Activated CD4-positive, alpha-beta T cell treated with anti-CD3 and anti-CD28 coated beads, Interleukin-10, Interleukin-2, amounts not matched to agents 100 ng/mL and 50 ng/mL, durations not matched to agents 16 hours and 8 hours (primary cell): ENCODE data around the gene CCR5AS.

Source experiments
- DNase-seq: peaks from one replicate; pipeline ENCODE4 v3.0.0-alpha.2; 2020

CCR5AS gene

DNA sequence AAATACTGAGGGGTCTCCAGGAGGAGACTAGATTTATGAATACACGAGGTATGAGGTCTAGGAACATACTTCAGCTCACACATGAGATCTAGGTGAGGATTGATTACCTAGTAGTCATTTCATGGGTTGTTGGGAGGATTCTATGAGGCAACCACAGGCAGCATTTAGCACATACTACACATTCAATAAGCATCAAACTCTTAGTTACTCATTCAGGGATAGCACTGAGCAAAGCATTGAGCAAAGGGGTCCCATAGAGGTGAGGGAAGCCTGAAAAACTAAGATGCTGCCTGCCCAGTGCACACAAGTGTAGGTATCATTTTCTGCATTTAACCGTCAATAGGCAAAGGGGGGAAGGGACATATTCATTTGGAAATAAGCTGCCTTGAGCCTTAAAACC is 31.6 kb downstream of the CCR5AS start:
- DNase-seq, result peak; percentile 73

DNA sequence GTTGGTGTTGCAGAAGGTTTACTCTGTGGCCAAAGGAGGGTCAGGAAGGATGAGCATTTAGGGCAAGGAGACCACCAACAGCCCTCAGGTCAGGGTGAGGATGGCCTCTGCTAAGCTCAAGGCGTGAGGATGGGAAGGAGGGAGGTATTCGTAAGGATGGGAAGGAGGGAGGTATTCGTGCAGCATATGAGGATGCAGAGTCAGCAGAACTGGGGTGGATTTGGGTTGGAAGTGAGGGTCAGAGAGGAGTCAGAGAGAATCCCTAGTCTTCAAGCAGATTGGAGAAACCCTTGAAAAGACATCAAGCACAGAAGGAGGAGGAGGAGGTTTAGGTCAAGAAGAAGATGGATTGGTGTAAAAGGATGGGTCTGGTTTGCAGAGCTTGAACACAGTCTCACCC is 32.1 kb downstream of the CCR5AS start:
- no peak for DNase-seq

DNA sequence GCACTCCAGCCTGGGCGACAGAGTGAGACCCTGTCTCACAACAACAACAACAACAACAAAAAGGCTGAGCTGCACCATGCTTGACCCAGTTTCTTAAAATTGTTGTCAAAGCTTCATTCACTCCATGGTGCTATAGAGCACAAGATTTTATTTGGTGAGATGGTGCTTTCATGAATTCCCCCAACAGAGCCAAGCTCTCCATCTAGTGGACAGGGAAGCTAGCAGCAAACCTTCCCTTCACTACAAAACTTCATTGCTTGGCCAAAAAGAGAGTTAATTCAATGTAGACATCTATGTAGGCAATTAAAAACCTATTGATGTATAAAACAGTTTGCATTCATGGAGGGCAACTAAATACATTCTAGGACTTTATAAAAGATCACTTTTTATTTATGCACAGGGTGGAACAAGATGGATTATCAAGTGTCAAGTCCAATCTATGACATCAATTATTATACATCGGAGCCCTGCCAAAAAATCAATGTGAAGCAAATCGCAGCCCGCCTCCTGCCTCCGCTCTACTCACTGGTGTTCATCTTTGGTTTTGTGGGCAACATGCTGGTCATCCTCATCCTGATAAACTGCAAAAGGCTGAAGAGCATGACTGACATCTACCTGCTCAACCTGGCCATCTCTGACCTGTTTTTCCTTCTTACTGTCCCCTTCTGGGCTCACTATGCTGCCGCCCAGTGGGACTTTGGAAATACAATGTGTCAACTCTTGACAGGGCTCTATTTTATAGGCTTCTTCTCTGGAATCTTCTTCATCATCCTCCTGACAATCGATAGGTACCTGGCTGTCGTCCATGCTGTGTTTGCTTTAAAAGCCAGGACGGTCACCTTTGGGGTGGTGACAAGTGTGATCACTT is 34.1 kb downstream of the CCR5AS start:
- peak; percentile 71 for DNase-seq

DNA sequence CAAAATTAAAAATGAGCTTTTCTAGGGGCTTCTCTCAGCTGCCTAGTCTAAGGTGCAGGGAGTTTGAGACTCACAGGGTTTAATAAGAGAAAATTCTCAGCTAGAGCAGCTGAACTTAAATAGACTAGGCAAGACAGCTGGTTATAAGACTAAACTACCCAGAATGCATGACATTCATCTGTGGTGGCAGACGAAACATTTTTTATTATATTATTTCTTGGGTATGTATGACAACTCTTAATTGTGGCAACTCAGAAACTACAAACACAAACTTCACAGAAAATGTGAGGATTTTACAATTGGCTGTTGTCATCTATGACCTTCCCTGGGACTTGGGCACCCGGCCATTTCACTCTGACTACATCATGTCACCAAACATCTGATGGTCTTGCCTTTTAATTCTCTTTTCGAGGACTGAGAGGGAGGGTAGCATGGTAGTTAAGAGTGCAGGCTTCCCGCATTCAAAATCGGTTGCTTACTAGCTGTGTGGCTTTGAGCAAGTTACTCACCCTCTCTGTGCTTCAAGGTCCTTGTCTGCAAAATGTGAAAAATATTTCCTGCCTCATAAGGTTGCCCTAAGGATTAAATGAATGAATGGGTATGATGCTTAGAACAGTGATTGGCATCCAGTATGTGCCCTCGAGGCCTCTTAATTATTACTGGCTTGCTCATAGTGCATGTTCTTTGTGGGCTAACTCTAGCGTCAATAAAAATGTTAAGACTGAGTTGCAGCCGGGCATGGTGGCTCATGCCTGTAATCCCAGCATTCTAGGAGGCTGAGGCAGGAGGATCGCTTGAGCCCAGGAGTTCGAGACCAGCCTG is 35.1 kb downstream of the CCR5AS start:
- DNase-seq, result no peak

- peak; percentile 90 for DNase-seq
Measured at GRCh38 chr3:46370839-46371518, 35.9 kb downstream of the CCR5AS start, which contains the start of gene CCR5. CCR5 (plus strand) TSS chr3:46370946; CDS start chr3:46372903, 1,957 bp downstream.

GRCh38 chr3:46369675-46370132 is 37.2 kb downstream of the CCR5AS start:
- DNase-seq, result peak; percentile 92

- DNase-seq, result peak; percentile 43
Measured at GRCh38 chr3:46369151-46369550, 37.7 kb downstream of the CCR5AS start.

DNA sequence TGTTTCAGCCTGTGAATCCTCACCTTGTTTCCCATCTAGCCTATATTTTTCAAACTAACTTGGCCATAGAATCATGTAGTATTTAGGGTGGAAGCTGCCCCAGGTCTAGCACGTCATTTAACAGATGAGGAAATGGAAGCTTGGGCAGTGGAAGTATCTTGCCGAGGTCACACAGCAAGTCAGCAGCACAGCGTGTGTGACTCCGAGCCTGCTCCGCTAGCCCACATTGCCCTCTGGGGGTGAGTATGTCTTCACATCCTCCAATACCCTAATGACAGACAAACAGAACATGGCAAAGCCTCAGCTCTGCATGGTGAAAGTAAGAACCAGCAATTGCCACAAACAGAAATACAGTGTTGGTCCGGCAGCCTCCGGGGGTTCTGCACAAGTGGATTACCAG is 38.3 kb downstream of the CCR5AS start:
- peak; percentile 86 for DNase-seq

- DNase-seq, result no peak
Measured at GRCh38 chr3:46367811-46368210, 39.1 kb downstream of the CCR5AS start.

DNA sequence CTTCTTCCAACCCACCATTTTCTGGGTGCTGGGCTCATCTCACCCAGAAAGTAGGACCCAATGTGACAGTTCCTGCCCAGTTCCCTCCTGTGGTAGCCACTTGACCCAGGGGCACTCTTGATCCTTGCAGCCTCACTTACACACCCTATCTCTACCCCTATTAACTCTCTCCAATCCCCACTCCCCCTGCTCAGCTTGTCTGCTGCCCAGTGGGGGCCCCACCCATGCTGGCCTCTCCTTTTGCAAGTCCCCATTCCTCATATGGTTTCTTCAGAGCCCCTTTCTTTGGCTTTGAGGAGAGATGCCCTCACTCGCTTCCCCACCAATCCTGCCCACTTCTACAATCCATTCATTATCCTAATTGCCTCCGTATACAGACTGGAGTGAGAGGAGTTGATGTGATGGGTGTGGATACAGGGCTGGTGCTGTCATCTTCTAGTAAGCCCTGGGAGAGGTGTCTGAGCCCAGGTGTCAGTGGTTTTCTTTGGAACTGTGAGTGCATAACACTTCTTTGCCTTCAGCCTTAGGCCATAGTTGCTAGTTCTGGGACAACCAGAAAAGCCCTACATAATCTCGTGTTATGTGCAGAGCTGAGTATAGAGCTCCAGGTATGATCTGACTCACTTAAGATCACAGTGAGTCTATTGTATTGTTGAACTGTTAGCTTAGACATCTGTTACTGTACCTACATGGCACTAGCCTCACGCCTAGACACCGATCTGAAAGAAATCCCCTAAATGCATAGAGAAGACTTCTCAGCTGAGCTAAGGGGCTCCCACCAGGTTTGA is 40.9 kb downstream of the CCR5AS start:
- no peak for DNase-seq

- no peak for DNase-seq
Measured at GRCh38 chr3:46365041-46365440, 41.8 kb downstream of the CCR5AS start.

DNA sequence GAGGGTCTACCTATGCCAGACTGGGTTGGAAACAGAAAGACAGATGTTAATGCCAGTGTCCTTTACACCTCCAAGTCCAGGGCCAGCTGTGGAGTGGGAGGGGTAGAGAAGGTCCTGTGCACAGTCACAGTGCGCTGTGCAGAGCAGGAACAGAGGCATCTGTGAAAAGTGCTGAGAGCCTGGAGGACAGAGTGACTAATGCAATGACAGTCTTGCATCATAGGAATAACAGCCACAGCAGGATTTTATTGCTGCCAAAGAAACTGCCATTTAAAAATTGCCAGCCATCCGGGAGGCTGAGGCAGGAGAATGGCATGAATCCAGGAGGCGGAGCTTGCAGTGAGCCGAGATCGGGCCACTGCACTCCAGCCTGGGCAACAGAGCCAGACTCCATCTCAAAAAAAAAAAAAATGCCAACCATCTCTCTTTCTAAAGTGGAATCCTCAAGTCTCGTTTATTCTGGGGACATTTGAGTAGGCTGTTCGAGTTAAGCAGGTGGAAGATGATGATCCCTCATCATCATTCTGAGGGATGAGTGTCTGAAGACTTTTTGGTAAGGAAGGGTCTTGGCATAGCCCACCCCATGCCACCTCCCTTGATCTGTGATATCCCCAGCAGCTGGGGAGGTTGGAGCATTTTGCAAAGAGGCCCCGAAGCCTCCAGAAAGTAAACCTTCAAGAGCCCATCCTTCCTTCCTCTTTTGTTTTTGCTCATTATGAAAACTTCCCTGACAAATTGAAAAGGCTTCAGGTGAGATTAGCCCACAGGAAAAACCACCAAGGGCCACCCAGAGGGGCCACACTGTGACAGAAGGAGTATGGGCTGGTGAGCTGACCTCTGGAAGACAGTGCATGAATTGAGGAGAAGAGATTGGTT is 45.2 kb downstream of the CCR5AS start:
- peak; percentile 63 for DNase-seq

- no peak for DNase-seq
Measured at GRCh38 chr3:46360907-46361306, 46.0 kb downstream of the CCR5AS start.

DNA sequence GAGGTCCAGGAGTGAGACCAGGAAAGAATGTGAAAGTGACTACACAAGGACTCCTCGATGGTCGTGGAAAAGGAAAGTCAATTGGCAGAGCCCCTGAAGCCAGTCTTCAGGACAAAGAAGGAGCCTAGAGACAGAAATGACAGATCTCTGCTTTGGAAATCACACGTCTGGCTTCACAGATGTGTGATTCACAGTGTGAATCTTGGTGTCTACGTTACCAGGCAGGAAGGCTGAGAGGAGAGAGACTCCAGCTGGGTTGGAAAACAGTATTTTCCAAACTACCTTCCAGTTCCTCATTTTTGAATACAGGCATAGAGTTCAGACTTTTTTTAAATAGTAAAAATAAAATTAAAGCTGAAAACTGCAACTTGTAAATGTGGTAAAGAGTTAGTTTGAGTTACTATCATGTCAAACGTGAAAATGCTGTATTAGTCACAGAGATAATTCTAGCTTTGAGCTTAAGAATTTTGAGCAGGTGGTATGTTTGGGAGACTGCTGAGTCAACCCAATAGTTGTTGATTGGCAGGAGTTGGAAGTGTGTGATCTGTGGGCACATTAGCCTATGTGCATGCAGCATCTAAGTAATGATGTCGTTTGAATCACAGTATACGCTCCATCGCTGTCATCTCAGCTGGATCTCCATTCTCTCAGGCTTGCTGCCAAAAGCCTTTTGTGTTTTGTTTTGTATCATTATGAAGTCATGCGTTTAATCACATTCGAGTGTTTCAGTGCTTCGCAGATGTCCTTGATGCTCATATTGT is 47.0 kb downstream of the CCR5AS start:
- DNase-seq, result peak; percentile 84

GRCh38 chr3:46358466-46358865 is 48.4 kb downstream of the CCR5AS start:
- DNase-seq, result no peak

DNA sequence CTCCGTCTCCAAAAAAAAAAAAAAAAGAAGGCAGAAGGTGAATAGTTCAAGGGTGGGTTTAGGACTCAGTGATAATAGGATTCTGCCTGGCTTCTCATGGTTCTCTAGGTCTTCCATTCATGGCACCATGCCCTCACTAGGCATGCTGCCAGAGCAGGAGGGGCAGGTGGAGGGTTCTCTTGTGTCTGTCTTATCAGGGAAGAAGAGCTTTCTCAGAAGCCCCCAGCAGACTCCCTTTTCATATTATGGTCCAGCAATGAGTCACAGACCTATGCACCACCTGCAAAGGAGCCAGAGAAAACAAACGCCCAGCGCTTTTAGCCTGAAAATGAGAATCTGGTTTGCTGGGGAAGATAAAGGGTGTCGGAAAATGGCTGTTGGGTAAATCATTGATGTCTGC is 50.0 kb downstream of the CCR5AS start:
- DNase-seq, result no peak

- DNase-seq, result no peak
Measured at GRCh38 chr3:46356276-46356675, 50.6 kb downstream of the CCR5AS start.

DNA sequence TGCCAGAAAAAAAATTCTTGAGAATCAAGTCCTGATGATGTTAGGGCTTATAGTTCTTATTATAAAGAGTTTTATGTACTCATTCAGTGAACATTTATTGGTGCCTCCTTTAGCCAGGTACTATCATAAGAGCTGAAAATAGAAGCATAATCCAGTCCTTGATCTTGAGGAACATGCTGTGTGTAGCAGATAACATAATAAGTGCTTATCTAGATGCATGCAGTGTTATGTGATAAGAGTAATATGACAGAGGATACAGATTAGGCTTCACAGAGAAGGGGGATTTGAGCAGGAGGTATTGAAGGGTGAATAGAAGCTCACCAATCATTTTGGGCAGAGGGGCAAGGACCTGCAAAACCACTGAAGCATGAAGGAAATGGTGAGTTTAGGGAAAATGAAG is 51.9 kb downstream of the CCR5AS start:
- DNase-seq, result no peak

DNA sequence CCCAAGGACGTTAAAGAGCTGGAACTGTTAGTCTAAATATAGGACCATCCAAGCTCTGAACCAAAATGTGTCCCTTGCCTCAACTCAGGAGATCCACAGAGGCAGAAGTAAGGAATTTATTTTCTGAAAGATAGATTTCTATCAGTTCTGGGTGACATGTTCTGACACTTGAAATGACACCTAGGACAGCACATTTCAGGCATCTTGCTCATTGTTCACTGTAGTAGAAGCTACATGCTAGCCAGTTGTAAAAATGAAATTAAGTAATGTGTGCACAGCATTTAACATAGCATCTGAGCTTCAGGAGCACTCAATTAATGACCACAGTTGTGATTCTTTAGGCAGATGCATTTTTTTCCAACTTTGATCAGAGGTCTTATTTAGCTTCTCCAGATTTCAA is 52.4 kb downstream of the CCR5AS start:
- DNase-seq, result no peak

DNA sequence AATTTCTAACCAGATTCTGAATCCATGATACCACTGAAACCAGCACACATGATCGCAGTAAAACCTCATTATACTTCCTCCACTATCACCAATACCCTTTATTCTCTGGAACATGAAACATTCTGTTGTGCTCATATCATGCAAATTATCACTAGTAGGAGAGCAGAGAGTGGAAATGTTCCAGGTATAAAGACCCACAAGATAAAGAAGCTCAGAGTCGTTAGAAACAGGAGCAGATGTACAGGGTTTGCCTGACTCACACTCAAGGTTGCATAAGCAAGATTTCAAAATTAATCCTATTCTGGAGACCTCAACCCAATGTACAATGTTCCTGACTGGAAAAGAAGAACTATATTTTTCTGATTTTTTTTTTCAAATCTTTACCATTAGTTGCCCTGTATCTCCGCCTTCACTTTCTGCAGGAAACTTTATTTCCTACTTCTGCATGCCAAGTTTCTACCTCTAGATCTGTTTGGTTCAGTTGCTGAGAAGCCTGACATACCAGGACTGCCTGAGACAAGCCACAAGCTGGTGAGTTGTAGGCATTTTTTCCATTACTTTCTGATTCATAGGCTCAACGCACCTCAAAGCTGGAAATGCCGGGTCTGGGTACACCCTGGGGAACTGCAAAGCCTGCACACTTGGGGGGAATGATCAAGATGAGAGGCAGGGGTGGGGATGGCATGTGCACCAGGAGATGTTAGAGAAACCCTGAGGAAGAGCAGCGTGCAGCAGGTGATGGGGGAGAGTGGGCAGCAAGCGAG is 53.0 kb downstream of the CCR5AS start, which contains the start of gene CCR2:
Gene CCR2 (plus strand): TSS at position 465 of the 764 bp plus-strand sequence. CDS start 3,417 bp downstream, outside the sequence.
- DNase-seq, result peak; percentile 52
